ENCODE data around the gene VMP1.
"Not testable (repeated sequence)": the region's sequence is repeated elsewhere in the genome, so short reads cannot be mapped to it uniquely, and the experiment has no call there.

Gene VMP1

GRCh38 chr17:59807892-59808509, 100.5 kb downstream of the VMP1 start:
- DNase-seq (ENCODE audit: low read depth in 2 of 2), result no peak

GRCh38 chr17:59810894-59811153, 103.4 kb downstream of the VMP1 start:
- no peak for DNase-seq (ENCODE audit: low read depth in 2 of 2)

GRCh38 chr17:59811209-59811608, 103.8 kb downstream of the VMP1 start:
- no peak for DNase-seq (ENCODE audit: low read depth in 2 of 2)

- DNase-seq (ENCODE audit: low read depth in 2 of 2), result no peak
These were observed 104.7 kb downstream of the VMP1 start for GRCh38 chr17:59812139-59812538.

GRCh38 chr17:59814276-59814675, 106.8 kb downstream of the VMP1 start:
- DNase-seq (ENCODE audit: low read depth in 2 of 2), result no peak

GRCh38 chr17:59814685-59815084, 107.2 kb downstream of the VMP1 start:
- no peak for DNase-seq (ENCODE audit: low read depth in 2 of 2)

DNA sequence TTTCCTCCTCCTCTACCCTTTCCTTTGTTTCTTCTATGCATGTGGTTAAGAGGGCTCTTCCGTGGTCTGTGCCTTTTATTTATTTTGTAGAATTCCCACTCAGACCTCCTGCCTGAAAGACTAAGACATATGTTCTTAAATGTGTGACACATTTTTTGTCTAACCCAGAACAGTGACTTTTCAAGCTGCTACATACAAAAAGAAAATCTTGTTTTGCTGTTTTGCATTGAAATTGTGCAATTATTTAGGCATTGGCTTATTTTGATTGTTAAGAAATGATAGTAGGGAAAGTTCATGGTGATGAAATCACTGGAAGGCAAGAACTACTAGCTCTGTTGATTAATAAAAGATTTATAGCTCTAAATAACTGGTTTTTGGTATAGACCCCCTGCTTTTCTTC, 108.5 kb downstream of the VMP1 start:
- DNase-seq (ENCODE audit: low read depth in 2 of 2), result no peak

DNA sequence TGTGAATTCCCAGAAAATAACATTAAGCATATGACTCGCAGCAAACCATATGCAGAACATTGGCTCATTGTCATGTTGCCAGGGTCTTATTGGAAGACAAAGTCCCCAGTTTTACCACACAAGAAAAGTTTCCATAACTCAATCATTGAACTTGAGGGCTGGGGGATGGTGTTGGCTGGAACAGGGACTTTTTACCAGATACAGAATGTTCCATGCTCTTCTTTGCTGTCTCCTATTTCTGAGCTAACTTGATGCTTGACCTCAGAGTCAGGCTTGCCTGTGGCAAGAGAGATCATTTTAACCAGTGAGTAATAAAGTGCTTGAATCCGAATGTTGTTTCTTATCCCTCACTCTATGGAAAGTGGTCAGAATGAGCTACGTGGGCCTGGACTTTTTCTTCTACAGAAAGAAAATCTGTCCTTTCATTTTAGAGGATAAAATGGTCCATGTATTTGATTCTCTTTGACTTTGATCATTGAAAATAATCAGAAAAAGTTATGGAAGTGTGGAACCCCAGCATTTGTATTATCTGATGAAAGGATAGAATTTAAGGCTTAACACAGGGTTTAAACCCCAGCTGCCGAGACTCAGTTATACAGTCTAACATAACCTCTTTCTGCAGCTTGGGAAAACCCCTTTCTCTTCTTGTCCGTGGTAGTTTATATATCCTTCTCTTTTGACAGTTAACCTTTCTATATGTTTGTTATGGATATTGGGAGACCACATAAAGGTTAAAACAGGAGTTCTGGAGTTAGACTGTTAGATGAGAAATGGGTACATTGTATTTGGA, 118.3 kb downstream of the VMP1 start:
- no peak for DNase-seq (ENCODE audit: low read depth in 2 of 2)

DNA sequence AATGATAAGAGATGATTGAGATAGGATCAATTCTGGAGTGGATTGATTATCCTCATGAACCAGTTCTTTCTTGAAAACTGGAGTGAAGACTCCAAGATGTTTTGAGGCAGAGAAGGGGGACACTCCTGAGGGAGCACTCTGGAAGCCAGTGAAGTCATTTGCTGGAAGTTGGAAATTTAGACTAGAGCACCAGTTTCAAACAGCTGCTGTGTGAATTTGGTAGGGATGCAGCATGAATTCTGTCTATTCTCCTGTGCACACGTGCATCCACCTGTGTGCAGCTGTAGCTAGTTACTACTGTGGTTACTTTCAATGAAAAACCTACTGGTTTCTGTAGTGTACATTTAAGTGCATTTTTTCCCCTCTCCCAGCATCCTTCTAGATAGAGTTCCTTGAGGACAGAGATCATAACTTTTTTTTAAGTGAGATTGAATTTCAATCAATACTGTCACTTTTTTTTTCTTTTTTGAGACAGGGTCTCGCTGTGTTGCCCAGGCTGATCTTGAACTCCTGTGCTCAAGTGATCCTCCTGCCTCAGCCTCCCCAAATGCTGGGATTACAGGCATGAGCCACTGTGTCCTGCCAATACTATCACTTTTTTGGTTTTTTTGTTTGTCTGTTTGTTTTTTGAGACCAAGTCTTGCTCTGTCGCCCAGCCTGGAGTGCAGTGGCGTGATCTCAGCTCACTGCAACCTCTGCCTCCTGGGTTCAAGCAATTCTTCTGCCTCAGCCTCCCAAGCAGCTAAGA, 119.4 kb downstream of the VMP1 start:
- DNase-seq (ENCODE audit: low read depth in 2 of 2), result no peak

- DNase-seq (ENCODE audit: low read depth in 2 of 2), result no peak
These were observed 120.4 kb downstream of the VMP1 start for GRCh38 chr17:59827721-59828477.

GRCh38 chr17:59828478-59828760, 121.0 kb downstream of the VMP1 start:
- DNase-seq (ENCODE audit: low read depth in 2 of 2), result no peak

GRCh38 chr17:59828819-59829216, 121.4 kb downstream of the VMP1 start:
- not testable (repeated sequence) for DNase-seq (ENCODE audit: low read depth in 2 of 2)

DNA sequence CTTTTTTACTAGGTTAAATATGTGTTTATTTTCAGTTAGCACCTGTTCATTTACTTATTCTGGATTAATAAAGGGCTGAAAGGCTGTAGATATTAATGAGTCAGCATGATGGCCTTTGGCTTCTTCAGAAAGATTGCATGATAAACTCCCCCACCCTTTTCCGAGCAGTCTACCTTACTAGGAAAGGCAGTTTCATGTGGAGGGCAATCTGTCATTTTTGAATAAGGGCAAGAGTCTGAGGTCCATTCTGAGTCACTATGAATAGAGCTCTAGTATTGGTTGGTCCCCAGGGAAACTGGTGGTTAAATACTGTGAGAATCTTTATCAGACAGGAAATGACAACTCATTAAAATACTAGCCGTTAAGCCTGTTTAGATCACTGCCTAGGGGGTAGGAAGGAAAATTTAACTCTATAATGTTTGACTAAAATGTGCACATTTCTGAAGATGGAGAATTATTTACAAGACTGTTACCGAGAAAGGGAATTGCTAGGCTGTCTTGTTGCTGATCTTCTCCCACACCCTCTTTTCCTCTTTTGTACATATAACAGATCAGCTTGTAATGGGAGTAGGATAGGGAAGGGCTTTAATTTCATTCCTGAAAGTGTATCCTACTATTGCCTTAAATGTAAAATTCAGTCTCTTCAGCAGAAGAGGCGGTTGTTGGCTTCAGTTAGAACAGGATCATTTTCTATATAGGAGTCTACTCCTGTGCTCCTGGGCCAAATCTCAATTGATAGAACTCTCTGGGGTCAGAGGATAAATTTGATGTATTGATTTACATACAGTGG, 122.0 kb downstream of the VMP1 start:
- DNase-seq (ENCODE audit: low read depth in 2 of 2), result no peak

DNA sequence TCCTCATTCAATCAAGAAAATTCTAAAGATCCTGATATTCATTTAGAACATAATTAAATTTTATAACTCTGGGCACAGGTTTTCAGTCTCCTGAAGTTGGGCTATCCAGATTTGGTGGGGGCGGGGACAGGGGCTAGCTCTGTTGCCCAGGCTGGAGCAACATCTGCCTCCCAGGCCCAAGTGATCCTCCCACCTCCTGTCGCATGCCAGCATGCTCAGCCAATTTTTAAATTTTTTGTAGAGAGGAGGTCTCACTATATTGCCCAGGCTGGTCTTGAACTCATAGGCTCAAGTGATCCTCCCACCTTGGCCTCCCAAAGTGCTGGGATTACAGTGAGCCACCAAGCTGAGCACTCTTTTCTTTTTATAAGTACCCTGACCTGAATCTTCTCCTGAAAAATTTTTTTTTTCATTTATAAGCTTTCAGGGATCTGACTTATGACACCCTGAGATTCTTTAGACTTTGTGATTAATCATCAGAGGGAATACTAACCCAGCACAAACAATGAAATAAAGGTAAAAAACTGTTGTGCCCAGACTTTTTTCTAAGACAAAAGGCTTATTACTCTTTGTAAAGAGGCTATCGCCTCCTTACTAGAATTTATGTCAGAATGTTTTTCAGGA, 122.7 kb downstream of the VMP1 start:
- no peak for DNase-seq (ENCODE audit: low read depth in 2 of 2)

DNA sequence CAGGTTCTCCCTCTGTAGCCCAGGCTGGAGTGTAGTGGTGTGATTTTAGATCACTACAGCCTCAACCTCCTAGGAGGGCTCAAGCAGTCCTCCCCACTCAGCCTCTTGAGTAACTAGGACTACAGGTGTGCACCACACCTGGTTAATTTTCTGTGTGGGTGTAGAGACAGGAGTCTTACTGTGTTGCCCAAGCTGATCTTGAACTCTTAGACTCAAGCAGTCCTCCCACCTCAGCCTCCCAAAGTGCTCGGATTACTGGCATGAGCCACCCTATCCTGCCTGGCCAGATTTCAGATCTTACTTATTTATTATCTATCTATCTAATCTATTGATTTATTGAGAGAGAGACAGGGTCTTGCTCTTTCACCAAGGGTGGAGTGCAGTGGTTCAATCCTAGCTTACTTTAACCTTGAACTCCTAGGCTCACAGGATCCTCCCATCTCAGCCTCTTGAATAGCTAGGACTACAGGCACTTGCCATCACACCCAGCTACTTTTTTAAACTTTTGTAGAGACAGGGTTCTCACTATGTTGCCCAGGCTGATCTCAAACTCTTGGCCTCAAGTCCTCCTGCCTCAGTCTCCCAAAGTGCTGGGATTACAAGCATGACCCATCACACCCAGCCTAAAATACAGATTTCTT, 123.5 kb downstream of the VMP1 start:
- no peak for DNase-seq (ENCODE audit: low read depth in 2 of 2)

DNA sequence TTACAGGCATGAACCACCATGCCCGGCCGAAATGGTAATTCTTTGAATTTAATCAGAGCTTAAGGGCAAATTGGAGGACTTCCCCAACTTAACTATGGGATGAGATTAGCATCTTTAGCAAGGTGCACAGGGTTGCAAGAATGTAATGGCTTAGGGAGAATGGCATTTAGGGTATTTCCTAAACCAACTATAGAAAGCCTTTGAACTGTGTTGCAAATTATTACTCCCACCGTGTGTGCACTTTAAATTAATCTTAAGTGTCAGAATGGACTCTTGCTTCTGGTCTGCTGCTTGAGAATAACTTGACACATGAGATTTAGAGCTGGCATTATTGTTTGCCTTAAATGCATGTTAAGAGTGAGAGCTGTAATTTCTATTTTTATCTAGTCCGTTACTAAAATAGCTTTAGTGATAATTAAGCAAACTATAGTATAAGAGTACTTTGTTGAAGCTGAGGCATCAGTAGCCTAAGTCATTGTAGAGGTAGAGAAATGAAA, 125.5 kb downstream of the VMP1 start:
- DNase-seq (ENCODE audit: low read depth in 2 of 2), result no peak

DNA sequence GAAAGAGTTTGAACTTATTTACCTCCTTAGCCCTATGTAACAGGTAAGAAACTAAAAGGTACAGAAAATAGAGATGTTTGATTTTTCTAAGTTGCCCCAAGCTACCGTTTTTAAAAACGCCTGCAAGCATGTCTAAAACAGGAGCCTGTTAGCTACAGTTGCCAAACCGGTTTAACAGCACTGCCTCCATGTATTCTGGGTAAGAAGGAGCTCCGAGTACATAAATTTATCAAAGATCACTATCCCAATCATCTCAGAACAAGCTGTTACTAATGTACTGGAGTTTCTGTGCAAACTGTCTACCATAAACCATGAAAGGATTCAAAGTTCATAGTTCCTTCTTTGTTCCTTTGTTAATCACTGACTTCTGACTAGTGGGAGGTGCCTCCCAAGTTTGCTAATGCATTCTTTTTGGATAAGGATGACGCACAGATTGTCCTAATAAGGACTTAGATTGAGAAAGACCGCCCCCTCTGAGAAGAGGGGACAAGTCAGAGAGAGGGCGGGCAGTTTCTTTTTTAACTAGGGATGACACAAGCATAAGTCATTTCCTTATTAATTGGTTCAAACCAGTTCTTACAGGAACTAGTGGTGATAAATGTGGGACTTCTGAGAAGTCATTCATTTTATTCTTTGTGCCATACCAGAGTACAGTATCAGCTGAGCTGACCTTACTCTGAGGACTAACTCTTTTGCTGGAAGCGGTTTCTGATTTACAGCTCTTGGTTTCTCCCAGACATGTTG, 130.0 kb downstream of the VMP1 start:
- DNase-seq (ENCODE audit: low read depth in 2 of 2), result no peak

DNA sequence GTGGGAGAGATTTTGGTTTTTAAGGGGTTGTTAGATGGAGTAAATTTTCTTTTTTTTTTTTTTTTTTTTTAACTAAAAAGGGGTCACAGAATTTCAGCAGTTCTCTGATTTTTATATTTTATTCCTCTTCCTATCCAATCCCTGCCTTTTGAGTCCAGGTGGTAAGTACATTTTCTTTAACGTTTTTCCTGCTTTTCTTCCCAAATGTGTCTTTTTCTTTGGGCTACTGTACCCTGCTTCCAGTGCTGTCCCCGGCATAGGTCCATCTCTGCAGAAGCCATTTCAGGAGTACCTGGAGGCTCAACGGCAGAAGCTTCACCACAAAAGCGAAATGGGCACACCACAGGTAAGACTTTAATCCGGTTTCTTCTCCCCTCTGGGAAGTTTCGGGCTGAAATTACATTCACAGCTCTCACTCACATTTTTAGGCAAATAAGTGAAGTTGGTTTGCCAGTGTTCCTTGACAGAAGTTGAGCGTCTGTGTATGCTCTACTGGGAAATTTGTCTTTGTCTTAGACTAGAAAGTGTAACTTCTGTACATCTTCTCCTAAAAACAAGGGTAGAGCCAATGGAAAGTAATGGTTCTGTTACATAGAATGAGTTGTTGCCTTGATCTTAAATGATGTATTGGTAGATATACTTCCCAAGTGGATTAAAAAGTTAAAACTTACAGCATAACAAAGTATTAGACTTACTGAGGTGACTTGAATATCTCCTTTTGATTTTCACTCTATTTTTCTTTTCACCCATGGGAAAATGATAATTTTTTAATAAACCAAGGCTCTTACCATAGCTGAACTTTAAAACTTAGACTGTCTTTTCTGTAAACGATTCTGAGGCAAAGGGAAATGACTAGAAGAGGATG, 130.8 kb downstream of the VMP1 start:
- DNase-seq (ENCODE audit: low read depth in 2 of 2), result no peak
